Gastroesophageal sphincter (tissue), 3 donors: ENCODE data around the gene CIAO3.

Experiments used
- CTCF ChIP-seq, 4 experiments: fragments of 200-600 bp in 2 of 4; fragments of 450-650 bp in 2 of 4; sonication (generic) in 1 of 4; IDR thresholded peaks; one replicate each; pipeline ENCODE4 v1.5.1; 2017 to 2019; ENCODE audit warnings: antibody characterized with exemption in 4 of 4, mild to moderate bottlenecking in 2 of 4, moderate library complexity in 2 of 4
- EP300 ChIP-seq: sonication (generic); formaldehyde crosslinking; IDR thresholded peaks from one replicate; pipeline ENCODE4 v1.6.1; 2017; ENCODE audit warnings: antibody characterized with exemption, mild to moderate bottlenecking

GRCh38 chr16:765488-765865 lies 24.7 kb upstream of the CIAO3 start:
- TF ChIP-seq EP300 (no peak), CTCF (IDR thresholded peaks at IDR 0.05) (no peak)
